GM18870 (cell line): Measurements from ENCODE around the gene LMNTD2.
A peak's percentile ranks its signal among the peaks of the same experiment; 100 is the strongest.
"Not testable (repeated sequence)": the region's sequence is repeated elsewhere in the genome, so short reads cannot be mapped to it uniquely, and the experiment has no call there.

Source experiments
- ATAC-seq: cut with Tn5 transposase; IDR thresholded peaks from one replicate; pipeline ENCODE4 v1.9.1; 2021; ENCODE audit warnings: moderate library complexity; ENCODE audit not compliant: unreplicated experiment

Gene LMNTD2

GRCh38 chr11:587978-588380 is 27.4 kb upstream of the LMNTD2 start:
- ATAC-seq = no peak

- ATAC-seq = no peak
These were observed 27.0 kb upstream of the LMNTD2 start for GRCh38 chr11:587546-587945.

- ATAC-seq = no peak
These were observed 26.1 kb upstream of the LMNTD2 start for GRCh38 chr11:586376-587316.

GRCh38 chr11:584287-584686 is 23.7 kb upstream of the LMNTD2 start:
- no peak for ATAC-seq

- ATAC-seq = no peak
These were observed 21.2 kb upstream of the LMNTD2 start for GRCh38 chr11:581752-582151.

- ATAC-seq = no peak
These were observed 20.8 kb upstream of the LMNTD2 start for GRCh38 chr11:581342-581741.

GRCh38 chr11:579830-580601 is 19.5 kb upstream of the LMNTD2 start:
- no peak for ATAC-seq

- no peak for ATAC-seq
These were observed 17.9 kb upstream of the LMNTD2 start for GRCh38 chr11:578276-579035.

- no peak for ATAC-seq
These were observed 17.0 kb upstream of the LMNTD2 start for GRCh38 chr11:577611-577894.

- no peak for ATAC-seq
These were observed 16.5 kb upstream of the LMNTD2 start for GRCh38 chr11:576811-577610.

- ATAC-seq = peak; percentile 88
These were observed 15.6 kb upstream of the LMNTD2 start, which contains the start of gene PHRF1 for GRCh38 chr11:575996-576768. PHRF1 (plus strand) TSS chr11:576470; CDS start chr11:581513, 5,043 bp downstream.

- ATAC-seq = no peak
These were observed 14.9 kb upstream of the LMNTD2 start for GRCh38 chr11:575313-575995.

GRCh38 chr11:574632-575312 is 14.2 kb upstream of the LMNTD2 start:
- no peak for ATAC-seq

- not testable (repeated sequence) for ATAC-seq
These were observed 13.6 kb upstream of the LMNTD2 start for GRCh38 chr11:574031-574570.

- no peak for ATAC-seq
These were observed 12.7 kb upstream of the LMNTD2 start for GRCh38 chr11:573146-573759.

- ATAC-seq = no peak
These were observed 11.3 kb upstream of the LMNTD2 start for GRCh38 chr11:571802-572185.

- ATAC-seq = no peak
These were observed 8.8 kb upstream of the LMNTD2 start for GRCh38 chr11:569158-569885.
